OCI-LY1 (cell line): Measurements from ENCODE around the gene NIM1K.

Experiments used
- EZH2 ChIP-seq: fragments of 200-600 bp; sonication (generic), shearing (Covaris generic); IDR thresholded peaks from 2 replicates; pipeline ENCODE4 v1.8.0; 2017; ENCODE audit warnings: borderline replicate concordance, mixed run types, mild to moderate bottlenecking, antibody characterized with exemption, low read length, moderate library complexity, mixed read lengths
- TF ChIP-seq, protein P1 (sequence below): fragments of 200-600 bp; sonication (generic), shearing (Covaris generic); IDR thresholded peaks from 2 replicates; pipeline ENCODE4 v1.5.1; 2017; ENCODE audit warnings: mild to moderate bottlenecking, antibody characterized with exemption, low read length, moderate library complexity, mixed read lengths

DNA sequence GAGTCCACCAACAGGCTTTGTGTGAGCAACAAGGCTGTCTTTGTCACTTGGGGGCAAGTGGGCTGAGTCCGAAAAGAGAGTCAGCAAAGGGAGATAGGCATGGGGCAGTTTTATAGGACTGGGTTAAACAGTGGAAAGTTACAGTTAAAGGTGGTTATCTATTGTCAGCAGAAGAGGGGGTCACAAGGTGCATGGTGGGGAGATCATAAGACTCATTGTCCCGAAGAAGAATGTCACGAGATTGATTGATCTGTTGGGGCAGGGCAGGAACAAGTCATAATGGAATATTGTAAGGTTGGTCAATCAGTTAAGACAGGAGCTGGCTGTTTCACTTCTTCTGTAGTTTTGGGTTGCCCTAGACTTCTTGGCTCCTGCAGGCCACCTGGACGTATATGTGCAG lies 128.8 kb downstream of the NIM1K start:
- TF ChIP-seq, protein P1, sequence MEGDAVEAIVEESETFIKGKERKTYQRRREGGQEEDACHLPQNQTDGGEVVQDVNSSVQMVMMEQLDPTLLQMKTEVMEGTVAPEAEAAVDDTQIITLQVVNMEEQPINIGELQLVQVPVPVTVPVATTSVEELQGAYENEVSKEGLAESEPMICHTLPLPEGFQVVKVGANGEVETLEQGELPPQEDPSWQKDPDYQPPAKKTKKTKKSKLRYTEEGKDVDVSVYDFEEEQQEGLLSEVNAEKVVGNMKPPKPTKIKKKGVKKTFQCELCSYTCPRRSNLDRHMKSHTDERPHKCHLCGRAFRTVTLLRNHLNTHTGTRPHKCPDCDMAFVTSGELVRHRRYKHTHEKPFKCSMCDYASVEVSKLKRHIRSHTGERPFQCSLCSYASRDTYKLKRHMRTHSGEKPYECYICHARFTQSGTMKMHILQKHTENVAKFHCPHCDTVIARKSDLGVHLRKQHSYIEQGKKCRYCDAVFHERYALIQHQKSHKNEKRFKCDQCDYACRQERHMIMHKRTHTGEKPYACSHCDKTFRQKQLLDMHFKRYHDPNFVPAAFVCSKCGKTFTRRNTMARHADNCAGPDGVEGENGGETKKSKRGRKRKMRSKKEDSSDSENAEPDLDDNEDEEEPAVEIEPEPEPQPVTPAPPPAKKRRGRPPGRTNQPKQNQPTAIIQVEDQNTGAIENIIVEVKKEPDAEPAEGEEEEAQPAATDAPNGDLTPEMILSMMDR: no peak
- TF ChIP-seq EZH2: no peak
